Epithelial cell of proximal tubule (primary cell): Measurements from ENCODE around the gene COL13A1. TPM values are rescaled to one million over a fixed set of nuclear protein-coding genes. Genes with fewer than 3 reads are reported as not detected.

ENCODE experiments used
- DNase-seq: peaks from one replicate; pipeline ENCODE4 v3.0.0-alpha.2; 2011; ENCODE audit warnings: low read depth
- H3K4me3 ChIP-seq: 2 replicates; pipeline ENCODE4 v1.5.1; 2011; ENCODE audit warnings: low read depth, mild to moderate bottlenecking, low read length
- total RNA-seq: library from RNA; depleted of rRNA; stranded (reverse); fragments of >200 nt; gene quantifications from 2 replicates; pipeline ENCODE4 v1.2.3, GENCODE V29; 2015
- TF ChIP-seq, protein P1 (sequence below): conservative IDR thresholded peaks from 2 replicates; pipeline ENCODE4 v1.5.1; 2012; ENCODE audit warnings: low read depth, mild to moderate bottlenecking, low read length

COL13A1 gene
- total RNA-seq, 1 donor from 2014 or later: 13.6 TPM

DNA sequence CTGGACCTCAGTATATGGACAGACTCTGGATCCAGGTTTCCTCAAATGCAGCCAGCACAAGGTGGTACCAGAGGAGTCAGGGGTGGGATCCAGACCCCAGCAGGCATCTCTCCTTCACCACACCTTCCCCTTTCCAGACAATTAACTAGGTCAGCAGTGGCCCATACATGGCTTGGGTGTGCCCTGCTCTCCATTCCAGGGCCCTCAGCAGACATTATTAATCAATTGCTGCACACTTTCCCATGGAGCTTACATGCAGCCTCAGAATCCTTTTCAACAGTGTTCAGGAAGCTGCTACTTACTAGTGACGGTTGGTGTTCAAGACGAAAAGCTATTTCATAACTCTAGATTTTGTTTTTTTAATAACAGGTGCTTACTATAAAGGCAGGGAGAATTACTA, 6.0 kb downstream of the COL13A1 start:
- TF ChIP-seq, protein P1, sequence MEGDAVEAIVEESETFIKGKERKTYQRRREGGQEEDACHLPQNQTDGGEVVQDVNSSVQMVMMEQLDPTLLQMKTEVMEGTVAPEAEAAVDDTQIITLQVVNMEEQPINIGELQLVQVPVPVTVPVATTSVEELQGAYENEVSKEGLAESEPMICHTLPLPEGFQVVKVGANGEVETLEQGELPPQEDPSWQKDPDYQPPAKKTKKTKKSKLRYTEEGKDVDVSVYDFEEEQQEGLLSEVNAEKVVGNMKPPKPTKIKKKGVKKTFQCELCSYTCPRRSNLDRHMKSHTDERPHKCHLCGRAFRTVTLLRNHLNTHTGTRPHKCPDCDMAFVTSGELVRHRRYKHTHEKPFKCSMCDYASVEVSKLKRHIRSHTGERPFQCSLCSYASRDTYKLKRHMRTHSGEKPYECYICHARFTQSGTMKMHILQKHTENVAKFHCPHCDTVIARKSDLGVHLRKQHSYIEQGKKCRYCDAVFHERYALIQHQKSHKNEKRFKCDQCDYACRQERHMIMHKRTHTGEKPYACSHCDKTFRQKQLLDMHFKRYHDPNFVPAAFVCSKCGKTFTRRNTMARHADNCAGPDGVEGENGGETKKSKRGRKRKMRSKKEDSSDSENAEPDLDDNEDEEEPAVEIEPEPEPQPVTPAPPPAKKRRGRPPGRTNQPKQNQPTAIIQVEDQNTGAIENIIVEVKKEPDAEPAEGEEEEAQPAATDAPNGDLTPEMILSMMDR: no peak
- H3K4me3 ChIP-seq: no peak overlapping the region
- DNase-seq: no peak

DNA sequence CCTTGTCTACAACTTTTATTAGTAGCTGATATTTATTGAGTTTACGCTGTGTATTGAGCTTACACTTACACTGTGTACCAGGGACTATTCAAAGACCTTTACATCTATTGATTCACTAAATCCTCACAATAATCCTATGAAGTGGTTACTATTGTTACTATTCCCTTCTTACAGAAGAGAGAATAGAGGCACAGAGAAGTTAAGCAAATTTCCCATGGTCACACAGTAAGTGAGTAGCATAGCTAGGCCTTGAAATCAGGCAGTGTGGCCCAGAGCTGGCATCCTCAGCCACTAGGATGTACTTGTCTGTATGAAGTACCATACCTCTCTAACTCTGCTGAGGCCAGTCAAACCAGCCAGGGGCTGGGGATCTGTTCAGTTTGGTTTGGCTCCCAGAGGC, 7.6 kb downstream of the COL13A1 start:
- no peak overlapping the region for H3K4me3 ChIP-seq
- TF ChIP-seq, protein P1: no peak
- no peak for DNase-seq

DNA sequence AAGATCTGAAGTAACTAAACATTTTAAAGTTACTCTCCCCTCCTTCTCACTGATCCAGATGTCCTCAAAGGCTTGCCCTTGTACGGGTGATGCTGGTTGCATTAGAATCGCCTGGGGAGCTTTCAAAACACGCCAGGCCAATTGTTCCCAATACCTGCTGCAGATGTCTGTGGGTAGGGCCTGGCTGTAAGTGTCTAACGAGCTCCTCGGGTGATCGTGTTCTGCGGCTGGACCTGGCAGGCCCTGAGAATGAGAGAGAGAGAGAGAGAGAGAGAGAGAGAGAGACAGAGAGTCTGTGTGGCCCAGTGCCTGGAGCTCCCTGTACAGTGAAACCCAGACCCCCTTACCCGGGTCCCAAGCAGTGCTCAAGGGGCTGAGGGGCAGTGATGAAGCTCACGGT, 8.4 kb downstream of the COL13A1 start:
- DNase-seq: no peak
- no peak overlapping the region for H3K4me3 ChIP-seq
- TF ChIP-seq, protein P1: no peak

DNA sequence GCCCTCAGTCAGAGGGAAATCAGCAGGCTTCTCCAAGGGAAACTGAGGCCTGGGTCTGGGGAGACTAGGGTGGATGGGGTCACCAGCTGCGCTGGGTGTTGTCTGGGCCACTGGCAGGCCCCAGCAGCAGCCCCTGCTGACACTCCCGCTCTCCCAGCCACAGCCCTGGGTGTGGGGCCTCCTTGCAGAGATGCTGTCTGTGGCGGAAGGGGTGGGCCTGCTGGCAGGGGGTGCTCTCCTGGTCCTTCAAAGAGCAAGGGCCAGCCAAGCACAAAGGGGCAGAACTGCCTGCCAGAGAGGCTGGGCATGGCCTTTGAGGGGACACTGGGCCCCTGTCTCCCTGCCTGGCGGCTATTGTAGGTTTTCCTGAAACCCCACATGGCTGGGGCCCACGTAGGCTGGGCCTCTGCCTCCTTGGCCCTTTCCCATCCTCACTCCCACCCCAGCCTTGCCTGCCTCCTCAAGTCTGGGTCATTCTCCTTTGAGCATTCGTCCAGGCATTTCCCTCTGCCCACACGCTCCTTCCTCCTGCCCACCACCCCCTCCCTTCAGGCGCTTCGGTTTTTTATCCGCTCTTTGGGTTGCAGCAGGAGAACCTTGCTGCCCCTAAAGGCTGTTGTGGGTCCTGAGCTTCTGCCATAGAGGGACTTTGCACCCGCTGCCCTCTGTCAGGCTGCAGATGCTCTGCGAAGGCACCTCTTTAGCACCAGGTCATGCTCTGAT, 9.1 kb downstream of the COL13A1 start:
- no peak overlapping the region for H3K4me3 ChIP-seq
- no peak for DNase-seq
- TF ChIP-seq, protein P1: no peak

DNA sequence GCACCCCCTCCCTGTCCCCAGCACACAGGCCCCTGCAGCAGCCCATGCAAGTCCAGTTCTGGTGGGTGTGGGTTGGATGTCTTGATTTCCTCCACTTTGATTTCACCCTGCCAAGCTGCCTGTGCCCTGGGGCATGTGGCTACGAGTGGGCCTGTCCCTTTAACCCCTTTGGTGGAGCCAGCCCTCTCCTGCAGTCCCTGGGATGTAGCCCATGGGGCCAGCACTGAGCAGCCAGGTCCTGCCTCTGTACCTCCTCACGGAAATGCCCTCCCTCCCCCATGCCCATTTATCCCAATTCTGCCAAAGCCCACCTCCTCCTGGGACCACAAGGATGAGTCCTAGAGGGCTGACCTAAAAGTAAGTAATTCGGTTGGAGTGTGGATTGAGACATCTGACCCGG, 11.9 kb downstream of the COL13A1 start:
- no peak overlapping the region for H3K4me3 ChIP-seq
- TF ChIP-seq, protein P1: no peak
- no peak for DNase-seq

DNA sequence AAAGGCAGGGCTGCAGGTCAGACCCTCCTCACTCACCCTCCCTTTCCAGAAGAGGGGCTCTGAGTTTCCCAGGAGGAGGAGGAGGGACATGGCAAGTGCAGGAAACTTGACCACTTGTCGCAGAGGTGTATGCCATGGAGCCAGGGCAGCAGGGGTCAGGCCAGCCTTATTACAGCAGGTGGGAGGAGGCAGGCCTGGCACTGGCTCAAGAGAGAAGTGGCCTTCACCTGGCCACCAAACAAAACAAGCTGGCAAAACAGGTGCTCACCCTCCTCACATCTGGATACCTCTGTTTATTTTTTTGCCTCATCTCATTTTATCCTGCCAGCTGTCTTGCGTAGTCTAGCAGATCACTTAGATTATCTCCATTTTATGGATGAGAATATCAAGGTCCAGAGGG, 12.5 kb downstream of the COL13A1 start:
- DNase-seq: no peak
- TF ChIP-seq, protein P1: no peak
- H3K4me3 ChIP-seq: no peak overlapping the region

DNA sequence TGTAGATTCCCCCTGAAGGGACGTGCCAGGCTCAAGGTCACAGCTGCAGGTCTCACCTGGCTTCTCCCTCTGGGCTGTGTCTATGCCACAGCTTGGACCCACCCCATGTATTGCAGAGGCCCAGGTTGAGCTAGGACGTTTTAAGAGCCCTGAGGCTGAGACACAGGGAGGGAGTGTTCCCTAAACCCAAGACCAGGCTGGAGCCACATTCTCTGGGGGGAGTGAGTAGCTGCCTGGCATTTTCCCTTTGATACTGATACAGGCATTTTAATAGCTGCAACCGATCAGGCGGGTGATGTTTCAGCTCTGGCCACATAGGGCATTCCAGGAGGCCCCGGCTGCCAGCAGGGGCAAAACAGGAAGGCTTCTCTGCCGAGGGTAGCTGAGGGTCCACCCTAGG, 13.4 kb downstream of the COL13A1 start:
- TF ChIP-seq, protein P1: no peak
- no peak for DNase-seq
- no peak overlapping the region for H3K4me3 ChIP-seq
